ENCODE measurements around the gene PRDX1.
"Not testable (repeated sequence)": the region's sequence is repeated elsewhere in the genome, so short reads cannot be mapped to it uniquely, and the experiment has no call there.

PRDX1 gene

GRCh38 chr1:45516465-45516864 lies 5.2 kb downstream of the PRDX1 start:
- Histone ChIP-seq H3K79me2 (ENCODE audit: control insufficient read depth, insufficient read depth, low read length, unreplicated experiment) (peaks cover 56% of the 10 kb centered on the region), H3K36me3 (ENCODE audit: insufficient read depth, low read length) (peaks cover 30% of the 10 kb centered on the region), H3K4me3 (ENCODE audit: low read depth, low read length) (no peak overlapping the region), H3K27me3 (ENCODE audit: insufficient read depth, low read length) (no peaks in the 10 kb centered on the region), H3K4me1 (ENCODE audit: control insufficient read depth, insufficient read depth, low read length, unreplicated experiment) (peaks cover 14% of the 10 kb centered on the region), H2AFZ (ENCODE audit: low read length, unreplicated experiment) (no peak overlapping the region), H3K27ac (ENCODE audit: low read depth, low read length) (no peak overlapping the region)

GRCh38 chr1:45516036-45516435 lies 5.6 kb downstream of the PRDX1 start:
- no peak overlapping the region for H3K4me3 ChIP-seq (ENCODE audit: low read depth, low read length)
- no peak overlapping the region for H2AFZ ChIP-seq (ENCODE audit: low read length, unreplicated experiment)
- H3K4me1 ChIP-seq (ENCODE audit: control insufficient read depth, insufficient read depth, low read length, unreplicated experiment), result peaks cover 14% of the 10 kb centered on the region
- H3K36me3 ChIP-seq (ENCODE audit: insufficient read depth, low read length), result peaks cover 33% of the 10 kb centered on the region
- H3K27ac ChIP-seq (ENCODE audit: low read depth, low read length), result no peak overlapping the region
- no peaks in the 10 kb centered on the region for H3K27me3 ChIP-seq (ENCODE audit: insufficient read depth, low read length)
- peaks cover 52% of the 10 kb centered on the region for H3K79me2 ChIP-seq (ENCODE audit: control insufficient read depth, insufficient read depth, low read length, unreplicated experiment)

GRCh38 chr1:45513532-45514260 lies 8.0 kb downstream of the PRDX1 start:
- H3K27me3 ChIP-seq (ENCODE audit: insufficient read depth, low read length); H3K4me3 ChIP-seq (ENCODE audit: low read depth, low read length); H3K27ac ChIP-seq (ENCODE audit: low read depth, low read length); H3K4me1 ChIP-seq (ENCODE audit: control insufficient read depth, insufficient read depth, low read length, unreplicated experiment); H2AFZ ChIP-seq (ENCODE audit: low read length, unreplicated experiment): not testable (repeated sequence)
- Histone ChIP-seq H3K79me2 (ENCODE audit: control insufficient read depth, insufficient read depth, low read length, unreplicated experiment) (peaks cover 28% of the 10 kb centered on the region), H3K36me3 (ENCODE audit: insufficient read depth, low read length) (peaks cover 47% of the 10 kb centered on the region)

GRCh38 chr1:45512641-45513054 lies 9.0 kb downstream of the PRDX1 start:
- no peak overlapping the region for H3K4me3 ChIP-seq (ENCODE audit: low read depth, low read length)
- no peaks in the 10 kb centered on the region for H3K27me3 ChIP-seq (ENCODE audit: insufficient read depth, low read length)
- H3K4me1 ChIP-seq (ENCODE audit: control insufficient read depth, insufficient read depth, low read length, unreplicated experiment), result no peaks in the 10 kb centered on the region
- H2AFZ ChIP-seq (ENCODE audit: low read length, unreplicated experiment), result no peak overlapping the region
- H3K36me3 ChIP-seq (ENCODE audit: insufficient read depth, low read length), result peaks cover 47% of the 10 kb centered on the region
- peaks cover 20% of the 10 kb centered on the region for H3K79me2 ChIP-seq (ENCODE audit: control insufficient read depth, insufficient read depth, low read length, unreplicated experiment)
- H3K27ac ChIP-seq (ENCODE audit: low read depth, low read length), result no peak overlapping the region

GRCh38 chr1:45510972-45511527 lies 10.6 kb downstream of the PRDX1 start:
- Histone ChIP-seq H3K36me3 (ENCODE audit: insufficient read depth, low read length) (peaks cover 40% of the 10 kb centered on the region), H3K27ac (ENCODE audit: low read depth, low read length) (no peak overlapping the region), H3K4me1 (ENCODE audit: control insufficient read depth, insufficient read depth, low read length, unreplicated experiment) (no peaks in the 10 kb centered on the region), H3K4me3 (ENCODE audit: low read depth, low read length) (no peak overlapping the region), H3K27me3 (ENCODE audit: insufficient read depth, low read length) (no peaks in the 10 kb centered on the region), H2AFZ (ENCODE audit: low read length, unreplicated experiment) (no peak overlapping the region), H3K79me2 (ENCODE audit: control insufficient read depth, insufficient read depth, low read length, unreplicated experiment) (peaks cover 4% of the 10 kb centered on the region)

- H3K4me3 ChIP-seq (ENCODE audit: low read depth, low read length), result no peak overlapping the region
- no peaks in the 10 kb centered on the region for H3K4me1 ChIP-seq (ENCODE audit: control insufficient read depth, insufficient read depth, low read length, unreplicated experiment)
- H3K27me3 ChIP-seq (ENCODE audit: insufficient read depth, low read length), result no peaks in the 10 kb centered on the region
- H3K79me2 ChIP-seq (ENCODE audit: control insufficient read depth, insufficient read depth, low read length, unreplicated experiment), result no peaks in the 10 kb centered on the region
- H3K36me3 ChIP-seq (ENCODE audit: insufficient read depth, low read length), result peaks cover 36% of the 10 kb centered on the region
- H2AFZ ChIP-seq (ENCODE audit: low read length, unreplicated experiment), result no peak overlapping the region
- H3K27ac ChIP-seq (ENCODE audit: low read depth, low read length), result no peak overlapping the region
Measured at GRCh38 chr1:45510036-45510971, 11.4 kb downstream of the PRDX1 start.

- no peaks in the 10 kb centered on the region for H3K79me2 ChIP-seq (ENCODE audit: control insufficient read depth, insufficient read depth, low read length, unreplicated experiment)
- no peak overlapping the region for H3K27ac ChIP-seq (ENCODE audit: low read depth, low read length)
- no peak overlapping the region for H3K4me3 ChIP-seq (ENCODE audit: low read depth, low read length)
- no peak overlapping the region for H2AFZ ChIP-seq (ENCODE audit: low read length, unreplicated experiment)
- H3K4me1 ChIP-seq (ENCODE audit: control insufficient read depth, insufficient read depth, low read length, unreplicated experiment), result no peaks in the 10 kb centered on the region
- peaks cover 31% of the 10 kb centered on the region for H3K36me3 ChIP-seq (ENCODE audit: insufficient read depth, low read length)
- no peaks in the 10 kb centered on the region for H3K27me3 ChIP-seq (ENCODE audit: insufficient read depth, low read length)
Measured at GRCh38 chr1:45508295-45509151, 13.2 kb downstream of the PRDX1 start.

GRCh38 chr1:45507893-45508292 lies 13.8 kb downstream of the PRDX1 start:
- H3K4me1 ChIP-seq (ENCODE audit: control insufficient read depth, insufficient read depth, low read length, unreplicated experiment), result no peaks in the 10 kb centered on the region
- no peaks in the 10 kb centered on the region for H3K27me3 ChIP-seq (ENCODE audit: insufficient read depth, low read length)
- H2AFZ ChIP-seq (ENCODE audit: low read length, unreplicated experiment), result no peak overlapping the region
- no peak overlapping the region for H3K4me3 ChIP-seq (ENCODE audit: low read depth, low read length)
- H3K79me2 ChIP-seq (ENCODE audit: control insufficient read depth, insufficient read depth, low read length, unreplicated experiment), result no peaks in the 10 kb centered on the region
- no peak overlapping the region for H3K27ac ChIP-seq (ENCODE audit: low read depth, low read length)
- peaks cover 26% of the 10 kb centered on the region for H3K36me3 ChIP-seq (ENCODE audit: insufficient read depth, low read length)

GRCh38 chr1:45507195-45507594 lies 14.5 kb downstream of the PRDX1 start:
- Histone ChIP-seq H2AFZ (ENCODE audit: low read length, unreplicated experiment) (no peak overlapping the region), H3K27ac (ENCODE audit: low read depth, low read length) (no peak overlapping the region), H3K4me1 (ENCODE audit: control insufficient read depth, insufficient read depth, low read length, unreplicated experiment) (no peaks in the 10 kb centered on the region), H3K79me2 (ENCODE audit: control insufficient read depth, insufficient read depth, low read length, unreplicated experiment) (no peaks in the 10 kb centered on the region), H3K27me3 (ENCODE audit: insufficient read depth, low read length) (no peaks in the 10 kb centered on the region), H3K36me3 (ENCODE audit: insufficient read depth, low read length) (peaks cover 20% of the 10 kb centered on the region), H3K4me3 (ENCODE audit: low read depth, low read length) (no peak overlapping the region)

All from ACC112 (cell line).